CD4-positive, alpha-beta T cell treated with Interferon alpha-2 for 1 hour (primary cell): ENCODE results near the gene TAP1.

ENCODE experiments used
- DNase-seq, 2 donors: peaks; one replicate each; pipeline ENCODE4 v3.0.0-alpha.2; 2020 to 2022

The TAP1 gene

DNA sequence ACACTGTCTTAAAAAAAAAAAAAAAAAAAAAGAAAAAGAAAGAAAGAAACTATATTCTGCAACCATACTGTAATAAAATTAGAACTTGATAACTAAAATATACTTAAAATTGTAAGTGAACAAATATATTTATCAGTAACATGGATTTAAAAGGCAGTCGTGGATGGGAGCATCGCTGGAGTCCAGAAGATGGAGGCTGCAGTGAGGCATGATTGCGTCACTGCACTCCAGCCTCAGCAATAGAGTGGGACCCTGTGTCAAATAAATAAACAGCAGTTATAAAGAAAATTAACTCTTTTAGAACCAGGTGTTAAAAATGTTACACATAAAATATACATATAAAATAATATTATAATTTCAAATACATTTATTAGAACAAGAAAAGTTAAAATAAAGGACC lies 9.2 kb upstream of the TAP1 start:
- no peak for DNase-seq

GRCh38 chr6:32860674-32861073 lies 7.2 kb upstream of the TAP1 start:
- DNase-seq = no peak

GRCh38 chr6:32858194-32858593 lies 4.7 kb upstream of the TAP1 start:
- DNase-seq = no peak

DNA sequence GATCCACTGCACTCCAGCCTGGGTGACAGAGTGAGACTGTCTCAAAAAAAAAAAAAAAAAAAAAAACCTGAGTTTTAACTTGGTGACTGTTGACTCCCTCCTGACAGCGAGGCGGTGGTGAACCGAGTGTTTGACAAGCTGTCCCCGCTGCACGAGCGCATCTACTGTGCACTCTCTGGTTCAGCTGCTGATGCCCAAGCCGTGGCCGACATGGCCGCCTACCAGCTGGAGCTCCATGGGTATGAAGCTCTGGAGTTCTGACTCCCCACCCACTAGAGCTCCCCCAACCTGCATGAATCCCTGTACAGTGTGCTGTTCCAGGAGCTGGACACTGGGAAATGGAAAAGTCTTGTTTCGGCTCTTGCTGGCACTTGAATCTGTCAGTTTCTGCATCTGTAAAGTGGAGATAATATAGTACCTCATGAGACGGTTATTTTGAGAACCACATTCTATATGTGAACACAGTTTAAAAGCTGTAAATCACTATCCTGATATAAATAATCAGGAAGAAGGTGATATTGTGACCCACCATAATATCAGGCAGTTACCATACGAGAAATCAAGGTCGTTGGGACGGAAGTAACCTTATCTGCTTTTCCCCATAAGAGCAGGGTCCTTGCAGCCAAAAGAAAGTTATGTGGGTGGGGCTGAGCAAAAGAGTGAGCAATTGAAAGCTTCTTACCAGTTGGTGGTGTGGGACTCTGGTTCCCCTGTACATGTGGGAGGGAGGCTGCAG lies 3.8 kb upstream of the TAP1 start:
- DNase-seq = no peak

GRCh38 chr6:32855467-32856174 lies 2.1 kb upstream of the TAP1 start:
- DNase-seq = peak in 1 of 2 donors; percentile 22

GRCh38 chr6:32854376-32855178 lies 1.1 kb upstream of the TAP1 start:
- DNase-seq = peak; percentile 65 to 81

DNA sequence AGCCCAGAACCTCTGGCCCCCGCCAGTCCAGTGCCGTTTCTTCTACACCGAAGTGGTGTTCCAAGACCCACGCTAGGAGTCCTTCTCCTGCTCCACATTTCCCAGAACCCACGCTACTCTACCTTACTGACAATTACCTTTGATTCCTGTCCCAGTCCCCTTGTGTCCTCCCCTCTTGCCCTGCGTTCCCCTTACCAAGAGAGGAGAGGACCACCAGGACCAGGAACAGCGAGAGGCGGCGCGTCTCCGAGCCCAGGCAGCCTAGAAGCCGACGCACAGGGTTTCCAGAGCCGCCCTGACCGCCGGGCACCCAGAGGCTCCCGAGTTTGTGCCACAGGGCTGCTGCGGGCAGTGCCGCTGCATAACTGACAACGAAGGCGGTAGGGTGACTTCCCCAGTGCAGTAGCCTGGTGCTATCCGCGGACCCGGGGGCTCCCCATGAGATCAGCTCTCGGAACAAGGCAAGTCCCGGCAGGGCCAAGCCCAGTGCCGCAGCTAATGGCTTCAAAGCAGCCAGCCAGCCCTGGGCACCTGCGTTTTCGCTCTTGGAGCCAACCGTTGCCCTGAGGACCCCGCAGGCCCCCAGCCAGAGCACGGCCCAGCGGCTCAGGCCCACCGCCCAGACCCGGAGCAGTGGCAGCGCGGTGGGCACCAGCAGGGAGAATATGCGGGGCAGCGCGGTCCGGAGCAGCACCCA lies 512 bp downstream of the TAP1 start:
- DNase-seq = peak; percentile 59 to 72

- peak; percentile 47 to 65 for DNase-seq
These were observed 1.3 kb downstream of the TAP1 start for GRCh38 chr6:32852018-32852843.

GRCh38 chr6:32851025-32851424 lies 2.5 kb downstream of the TAP1 start:
- DNase-seq = no peak

DNA sequence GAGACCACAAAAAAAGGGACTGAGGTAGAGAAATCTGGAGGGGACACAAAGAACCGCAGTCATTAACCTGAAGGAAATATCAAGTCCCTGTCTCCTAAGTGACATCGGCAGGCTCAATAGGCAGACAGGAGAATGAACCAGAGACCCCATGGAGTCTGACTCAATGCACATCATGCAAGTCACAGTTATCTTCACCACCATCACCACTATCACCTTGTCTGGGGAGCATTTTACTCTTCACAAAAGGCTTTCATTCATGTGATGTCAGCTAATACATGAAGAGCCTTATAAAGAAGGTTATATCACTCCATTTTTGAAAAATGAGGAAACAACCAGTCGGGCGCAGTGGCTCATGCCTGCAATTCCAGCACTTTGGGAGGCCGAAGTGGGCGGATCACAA lies 4.4 kb downstream of the TAP1 start:
- peak in 1 of 2 donors; percentile 28 for DNase-seq

DNA sequence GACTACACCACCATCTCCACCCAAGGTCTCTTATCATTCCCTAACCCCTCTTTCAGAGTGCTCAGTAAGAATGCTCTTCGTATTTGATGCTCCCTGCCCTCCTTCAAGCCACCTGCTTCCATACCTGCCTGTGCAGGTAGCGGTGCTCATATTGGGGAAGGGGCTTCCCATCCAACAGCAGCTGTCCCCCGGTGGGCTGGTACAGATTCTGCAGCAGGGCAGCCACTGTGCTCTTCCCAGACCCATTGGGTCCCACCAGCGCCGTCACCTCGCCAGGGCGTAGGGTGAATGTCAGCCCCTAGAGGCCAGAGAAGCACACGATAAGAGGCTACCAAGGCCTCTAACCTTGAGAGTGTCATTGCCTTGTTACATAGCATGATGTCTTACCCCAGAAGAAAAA lies 5.7 kb downstream of the TAP1 start:
- peak in 1 of 2 donors; percentile 37 for DNase-seq

DNA sequence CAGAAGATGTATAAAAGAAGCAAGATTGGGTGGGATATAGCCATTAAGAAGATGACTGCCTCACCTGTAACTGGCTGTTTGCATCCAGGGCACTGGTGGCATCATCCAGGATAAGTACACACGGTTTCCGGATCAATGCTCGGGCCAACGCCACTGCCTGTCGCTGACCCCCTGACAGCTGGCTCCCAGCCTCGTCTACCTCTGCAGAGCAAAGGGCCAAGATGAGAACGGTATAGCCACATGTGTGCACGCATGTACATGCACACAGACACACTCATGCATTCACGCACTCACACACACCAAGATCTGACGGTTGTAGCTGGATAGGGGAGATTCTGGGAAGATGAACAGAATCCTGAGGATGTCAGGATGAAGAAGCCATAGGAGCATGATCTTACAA lies 6.5 kb downstream of the TAP1 start:
- DNase-seq = no peak

GRCh38 chr6:32845384-32845884 lies 8.1 kb downstream of the TAP1 start:
- peak; percentile 69 to 75 for DNase-seq

- DNase-seq = no peak
These were observed 8.6 kb downstream of the TAP1 start for GRCh38 chr6:32844839-32845383.

- DNase-seq = peak; percentile 99
These were observed 9.3 kb downstream of the TAP1 start, which contains the start of gene PSMB8 for GRCh38 chr6:32843979-32844838. Gene PSMB8, minus strand, starts transcription at chr6:32844047. Its CDS starts 51 bp downstream, at chr6:32843996.

DNA sequence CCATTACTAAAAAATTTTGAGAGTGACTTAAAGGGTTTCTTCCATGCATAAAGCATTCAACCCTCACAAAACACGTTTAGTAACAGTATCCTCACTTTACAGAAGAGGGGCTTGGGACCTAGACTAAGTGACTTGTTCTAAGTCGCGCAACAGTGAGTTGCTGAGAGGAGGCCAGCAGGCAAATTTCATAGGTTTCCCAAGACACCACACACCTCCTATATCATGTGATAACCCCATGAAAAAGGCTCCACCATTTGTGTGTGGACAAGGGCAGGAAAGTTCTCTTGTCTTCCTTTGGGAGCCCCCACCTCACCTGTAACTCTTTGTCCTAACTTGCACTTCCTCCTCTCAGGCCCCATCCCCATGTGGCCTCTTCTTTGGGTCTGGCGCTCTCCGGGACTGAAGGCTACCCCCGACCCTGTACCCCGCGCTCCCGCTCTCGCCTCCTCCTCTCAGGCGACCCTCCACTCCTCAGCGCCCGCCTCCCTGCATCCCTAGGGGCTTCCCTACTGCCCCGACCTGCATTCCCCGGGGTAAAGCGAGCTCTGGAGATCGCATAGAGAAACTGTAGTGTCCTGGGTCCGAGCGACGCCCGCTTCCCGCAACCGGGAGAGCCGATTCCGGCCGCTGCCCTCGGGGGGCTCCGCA lies 10.0 kb downstream of the TAP1 start:
- peak; percentile 29 to 57 for DNase-seq

DNA sequence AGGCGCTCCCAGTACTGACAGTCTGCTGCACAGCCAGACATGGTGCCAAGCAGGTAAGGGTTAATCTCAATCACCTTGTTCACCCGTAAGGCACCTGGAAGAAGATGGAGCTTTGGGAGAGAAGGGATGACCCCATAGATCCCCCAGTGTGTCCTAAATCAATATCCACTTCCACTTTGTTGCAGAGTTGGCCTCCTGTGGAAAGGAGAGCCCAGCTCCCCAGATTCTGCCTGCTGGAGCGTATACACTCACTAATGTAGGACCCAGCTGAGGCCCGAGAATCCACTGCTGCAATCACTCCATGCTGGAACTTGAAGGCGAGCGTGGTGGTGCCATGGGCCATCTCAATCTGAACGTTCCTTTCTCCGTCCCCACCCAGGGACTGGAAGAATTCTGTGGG lies 10.8 kb downstream of the TAP1 start:
- peak in 1 of 2 donors; percentile 28 for DNase-seq

- DNase-seq = no peak
These were observed 11.4 kb downstream of the TAP1 start for GRCh38 chr6:32842021-32842650.

GRCh38 chr6:32840604-32841246 lies 12.8 kb downstream of the TAP1 start:
- DNase-seq = peak; percentile 33 to 70
